GM12878 (cell line): ENCODE results near the gene SAMHD1. TPM values are rescaled to one million over a fixed set of nuclear protein-coding genes. Genes with fewer than 3 reads are reported as not detected.

Experiments used
- EGR1 ChIP-seq, 2 experiments: IDR thresholded peaks; 1 replicate in 1 of 2; 2 replicates in 1 of 2; pipeline ENCODE4 v1.6.1; 2011 to 2012; ENCODE audit warnings: low read depth in 2 of 2, low read length in 2 of 2, borderline replicate concordance in 1 of 2, mild to moderate bottlenecking in 1 of 2, moderate library complexity in 1 of 2
- HDAC6 ChIP-seq: fragments of 200-600 bp; sonication (generic); IDR thresholded peaks from one replicate; pipeline ENCODE4 v1.8.0; 2017; ENCODE audit warnings: antibody characterized with exemption; ENCODE audit not compliant: unreplicated experiment
- HDGF ChIP-seq: fragments of 450-650 bp; IDR thresholded peaks from 2 replicates; pipeline ENCODE4 v1.6.1; 2016; ENCODE audit warnings: antibody characterized with exemption
- NFXL1 ChIP-seq: fragments of 450-650 bp; IDR thresholded peaks from 2 replicates; pipeline ENCODE4 v1.6.1; 2017; ENCODE audit warnings: antibody characterized with exemption, mild to moderate bottlenecking, borderline replicate concordance
- NRF1 ChIP-seq: conservative IDR thresholded peaks from 2 replicates; pipeline ENCODE4 v1.6.1; 2011; ENCODE audit warnings: mild to moderate bottlenecking, low read depth, low read length, improper control_type of control experiment
- POLR2AphosphoS2 ChIP-seq: IDR thresholded peaks from 2 replicates; pipeline ENCODE4 v1.6.1; 2011; ENCODE audit warnings: low read depth, mild to moderate bottlenecking, low read length, improper control_type of control experiment, moderate library complexity
- RFX5 ChIP-seq: IDR thresholded peaks from 2 replicates; pipeline ENCODE4 v1.6.1; 2011; ENCODE audit warnings: low read depth, low read length, improper control_type of control experiment
- TCF12 ChIP-seq: IDR thresholded peaks from 2 replicates; pipeline ENCODE4 v1.6.1; 2011; ENCODE audit warnings: low read depth, mild to moderate bottlenecking, low read length
- polyA plus RNA-seq, 11 experiments: library from polyadenylated mRNA; depleted of rRNA in 4 of 11; unstranded in 6 of 11; stranded (reverse) in 5 of 11; fragments of >200 nt; fragmentation: Nextera tagmentation in 4 of 11; fragmentation: Illumina TruSeq in 1 of 11; extraction: Ambion mirVana in 4 of 11; extraction: Trizol in 1 of 11; gene quantifications; 1 replicate in 1 of 11; 2 replicates in 10 of 11; pipeline versions ENCODE4 v1.2.1 to v1.2.3, GENCODE V29; 2011 to 2016; ENCODE audit warnings: inconsistent platforms in 2 of 11, missing spikeins in 2 of 11, low read depth in 1 of 11
- total RNA-seq, 4 experiments: library from RNA; depleted of rRNA in 3 of 4; stranded (reverse); fragments of >200 nt in 3 of 4; fragmentation: Illumina TruSeq in 1 of 4; extraction: Trizol in 1 of 4; gene quantifications; 2 replicates each; pipeline versions ENCODE4 v1.2.1 to v1.2.3, GENCODE V29; 2013 to 2021
- TF ChIP-seq, protein P1 (sequence below): IDR thresholded peaks from 2 replicates; pipeline ENCODE4 v1.6.1; 2012; ENCODE audit warnings: improper control_type of control experiment, low read depth, low read length; ENCODE audit not compliant: insufficient replicate concordance
- TF ChIP-seq, protein P2 (sequence below): fragments of 450-650 bp; formaldehyde crosslinking; IDR thresholded peaks from 2 replicates; pipeline ENCODE4 v1.4.0; 2022; ENCODE audit warnings: mild to moderate bottlenecking, moderate library complexity
- TF ChIP-seq, protein P3 (sequence below): fragments of 450-650 bp; formaldehyde crosslinking; IDR thresholded peaks from 2 replicates; pipeline ENCODE4 v1.4.0; 2020; ENCODE audit warnings: mild to moderate bottlenecking, moderate library complexity
- TF ChIP-seq, protein P4 (sequence below): fragments of 450-650 bp; formaldehyde crosslinking; IDR thresholded peaks from 2 replicates; pipeline ENCODE4 v1.5.0; 2022; ENCODE audit warnings: mild to moderate bottlenecking, missing genetic modification characterization

Gene SAMHD1
- total and polyA plus RNA-seq, 10 of the 15 experiments (the other 5 are each of a cell fraction or from before 2014, with no cell fraction given): 20.5 to 47.9 (median 38.8) TPM

DNA sequence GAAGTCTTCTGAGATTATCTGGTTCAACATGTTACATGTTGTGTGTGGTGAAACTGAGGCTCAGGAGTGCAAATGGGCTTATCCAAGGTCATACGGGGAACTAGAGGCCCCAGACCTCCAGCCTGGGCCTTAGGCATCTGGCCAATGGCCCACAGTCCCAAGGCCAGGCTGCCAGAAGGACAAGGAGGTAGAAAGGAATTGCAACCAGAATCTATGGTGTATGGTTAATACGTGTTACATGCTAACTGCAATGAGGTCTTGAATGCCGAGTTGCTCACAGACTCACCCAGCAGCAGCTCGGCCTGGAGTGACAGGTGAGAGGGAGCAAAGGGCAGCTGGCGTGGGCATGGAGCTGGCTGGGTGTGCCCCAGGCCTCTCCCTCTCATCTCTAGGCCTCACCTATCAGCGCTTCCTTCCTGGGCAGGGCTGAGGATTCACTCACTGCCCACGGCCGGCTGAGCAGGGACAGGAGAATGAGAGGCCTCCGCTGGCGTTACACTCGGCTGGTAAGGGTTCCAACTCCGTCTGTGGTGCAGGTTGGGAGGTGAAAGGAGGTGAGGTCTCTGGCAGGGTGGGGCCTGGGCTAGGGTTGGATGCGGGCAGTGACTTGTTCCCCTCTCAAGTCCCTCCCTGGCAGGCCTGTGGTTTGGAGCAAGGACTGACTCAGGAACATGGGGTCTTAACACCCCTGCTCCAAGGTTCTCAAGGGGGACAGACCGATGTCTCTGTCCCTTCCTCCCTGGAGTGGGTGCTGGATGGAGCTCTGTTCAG is 75.6 kb downstream of the SAMHD1 start, which contains the start of gene TLDC2 (continued):
- TF ChIP-seq, protein P1, sequence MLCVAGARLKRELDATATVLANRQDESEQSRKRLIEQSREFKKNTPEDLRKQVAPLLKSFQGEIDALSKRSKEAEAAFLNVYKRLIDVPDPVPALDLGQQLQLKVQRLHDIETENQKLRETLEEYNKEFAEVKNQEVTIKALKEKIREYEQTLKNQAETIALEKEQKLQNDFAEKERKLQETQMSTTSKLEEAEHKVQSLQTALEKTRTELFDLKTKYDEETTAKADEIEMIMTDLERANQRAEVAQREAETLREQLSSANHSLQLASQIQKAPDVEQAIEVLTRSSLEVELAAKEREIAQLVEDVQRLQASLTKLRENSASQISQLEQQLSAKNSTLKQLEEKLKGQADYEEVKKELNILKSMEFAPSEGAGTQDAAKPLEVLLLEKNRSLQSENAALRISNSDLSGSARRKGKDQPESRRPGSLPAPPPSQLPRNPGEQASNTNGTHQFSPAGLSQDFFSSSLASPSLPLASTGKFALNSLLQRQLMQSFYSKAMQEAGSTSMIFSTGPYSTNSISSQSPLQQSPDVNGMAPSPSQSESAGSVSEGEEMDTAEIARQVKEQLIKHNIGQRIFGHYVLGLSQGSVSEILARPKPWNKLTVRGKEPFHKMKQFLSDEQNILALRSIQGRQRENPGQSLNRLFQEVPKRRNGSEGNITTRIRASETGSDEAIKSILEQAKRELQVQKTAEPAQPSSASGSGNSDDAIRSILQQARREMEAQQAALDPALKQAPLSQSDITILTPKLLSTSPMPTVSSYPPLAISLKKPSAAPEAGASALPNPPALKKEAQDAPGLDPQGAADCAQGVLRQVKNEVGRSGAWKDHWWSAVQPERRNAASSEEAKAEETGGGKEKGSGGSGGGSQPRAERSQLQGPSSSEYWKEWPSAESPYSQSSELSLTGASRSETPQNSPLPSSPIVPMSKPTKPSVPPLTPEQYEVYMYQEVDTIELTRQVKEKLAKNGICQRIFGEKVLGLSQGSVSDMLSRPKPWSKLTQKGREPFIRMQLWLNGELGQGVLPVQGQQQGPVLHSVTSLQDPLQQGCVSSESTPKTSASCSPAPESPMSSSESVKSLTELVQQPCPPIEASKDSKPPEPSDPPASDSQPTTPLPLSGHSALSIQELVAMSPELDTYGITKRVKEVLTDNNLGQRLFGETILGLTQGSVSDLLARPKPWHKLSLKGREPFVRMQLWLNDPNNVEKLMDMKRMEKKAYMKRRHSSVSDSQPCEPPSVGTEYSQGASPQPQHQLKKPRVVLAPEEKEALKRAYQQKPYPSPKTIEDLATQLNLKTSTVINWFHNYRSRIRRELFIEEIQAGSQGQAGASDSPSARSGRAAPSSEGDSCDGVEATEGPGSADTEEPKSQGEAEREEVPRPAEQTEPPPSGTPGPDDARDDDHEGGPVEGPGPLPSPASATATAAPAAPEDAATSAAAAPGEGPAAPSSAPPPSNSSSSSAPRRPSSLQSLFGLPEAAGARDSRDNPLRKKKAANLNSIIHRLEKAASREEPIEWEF: no peak
- TF ChIP-seq POLR2AphosphoS2 (no peak), NFXL1 (no peak), HDGF (no peak), TCF12 (no peak), HDAC6 (no peak), NRF1 (no peak), EGR1 (IDR thresholded peaks at IDR 0.05; ENCODE audit: borderline replicate concordance in 1 of 2, low read depth in 2 of 2, low read length in 2 of 2) (no peak), RFX5 (no peak)
- TF ChIP-seq, protein P2, sequence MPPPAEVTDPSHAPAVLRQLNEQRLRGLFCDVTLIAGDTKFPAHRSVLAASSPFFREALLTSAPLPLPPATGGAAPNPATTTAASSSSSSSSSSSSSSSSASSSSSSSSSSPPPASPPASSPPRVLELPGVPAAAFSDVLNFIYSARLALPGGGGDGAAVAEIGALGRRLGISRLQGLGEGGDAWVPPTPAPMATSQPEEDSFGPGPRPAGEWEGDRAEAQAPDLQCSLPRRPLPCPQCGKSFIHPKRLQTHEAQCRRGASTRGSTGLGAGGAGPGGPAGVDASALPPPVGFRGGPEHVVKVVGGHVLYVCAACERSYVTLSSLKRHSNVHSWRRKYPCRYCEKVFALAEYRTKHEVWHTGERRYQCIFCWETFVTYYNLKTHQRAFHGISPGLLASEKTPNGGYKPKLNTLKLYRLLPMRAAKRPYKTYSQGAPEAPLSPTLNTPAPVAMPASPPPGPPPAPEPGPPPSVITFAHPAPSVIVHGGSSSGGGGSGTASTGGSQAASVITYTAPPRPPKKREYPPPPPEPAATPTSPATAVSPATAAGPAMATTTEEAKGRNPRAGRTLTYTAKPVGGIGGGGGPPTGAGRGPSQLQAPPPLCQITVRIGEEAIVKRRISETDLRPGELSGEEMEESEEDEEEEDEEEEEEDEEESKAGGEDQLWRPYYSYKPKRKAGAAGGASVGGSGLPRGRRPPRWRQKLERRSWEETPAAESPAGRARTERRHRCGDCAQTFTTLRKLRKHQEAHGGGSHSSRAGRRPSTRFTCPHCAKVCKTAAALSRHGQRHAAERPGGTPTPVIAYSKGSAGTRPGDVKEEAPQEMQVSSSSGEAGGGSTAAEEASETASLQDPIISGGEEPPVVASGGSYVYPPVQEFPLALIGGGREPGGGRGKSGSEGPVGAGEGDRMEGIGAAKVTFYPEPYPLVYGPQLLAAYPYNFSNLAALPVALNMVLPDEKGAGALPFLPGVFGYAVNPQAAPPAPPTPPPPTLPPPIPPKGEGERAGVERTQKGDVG (CRISPR knock-in tag): no peak
- TF ChIP-seq, protein P3, sequence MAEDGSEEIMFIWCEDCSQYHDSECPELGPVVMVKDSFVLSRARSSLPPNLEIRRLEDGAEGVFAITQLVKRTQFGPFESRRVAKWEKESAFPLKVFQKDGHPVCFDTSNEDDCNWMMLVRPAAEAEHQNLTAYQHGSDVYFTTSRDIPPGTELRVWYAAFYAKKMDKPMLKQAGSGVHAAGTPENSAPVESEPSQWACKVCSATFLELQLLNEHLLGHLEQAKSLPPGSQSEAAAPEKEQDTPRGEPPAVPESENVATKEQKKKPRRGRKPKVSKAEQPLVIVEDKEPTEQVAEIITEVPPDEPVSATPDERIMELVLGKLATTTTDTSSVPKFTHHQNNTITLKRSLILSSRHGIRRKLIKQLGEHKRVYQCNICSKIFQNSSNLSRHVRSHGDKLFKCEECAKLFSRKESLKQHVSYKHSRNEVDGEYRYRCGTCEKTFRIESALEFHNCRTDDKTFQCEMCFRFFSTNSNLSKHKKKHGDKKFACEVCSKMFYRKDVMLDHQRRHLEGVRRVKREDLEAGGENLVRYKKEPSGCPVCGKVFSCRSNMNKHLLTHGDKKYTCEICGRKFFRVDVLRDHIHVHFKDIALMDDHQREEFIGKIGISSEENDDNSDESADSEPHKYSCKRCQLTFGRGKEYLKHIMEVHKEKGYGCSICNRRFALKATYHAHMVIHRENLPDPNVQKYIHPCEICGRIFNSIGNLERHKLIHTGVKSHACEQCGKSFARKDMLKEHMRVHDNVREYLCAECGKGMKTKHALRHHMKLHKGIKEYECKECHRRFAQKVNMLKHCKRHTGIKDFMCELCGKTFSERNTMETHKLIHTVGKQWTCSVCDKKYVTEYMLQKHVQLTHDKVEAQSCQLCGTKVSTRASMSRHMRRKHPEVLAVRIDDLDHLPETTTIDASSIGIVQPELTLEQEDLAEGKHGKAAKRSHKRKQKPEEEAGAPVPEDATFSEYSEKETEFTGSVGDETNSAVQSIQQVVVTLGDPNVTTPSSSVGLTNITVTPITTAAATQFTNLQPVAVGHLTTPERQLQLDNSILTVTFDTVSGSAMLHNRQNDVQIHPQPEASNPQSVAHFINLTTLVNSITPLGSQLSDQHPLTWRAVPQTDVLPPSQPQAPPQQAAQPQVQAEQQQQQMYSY (CRISPR knock-in tag): no peak
- TF ChIP-seq, protein P4, sequence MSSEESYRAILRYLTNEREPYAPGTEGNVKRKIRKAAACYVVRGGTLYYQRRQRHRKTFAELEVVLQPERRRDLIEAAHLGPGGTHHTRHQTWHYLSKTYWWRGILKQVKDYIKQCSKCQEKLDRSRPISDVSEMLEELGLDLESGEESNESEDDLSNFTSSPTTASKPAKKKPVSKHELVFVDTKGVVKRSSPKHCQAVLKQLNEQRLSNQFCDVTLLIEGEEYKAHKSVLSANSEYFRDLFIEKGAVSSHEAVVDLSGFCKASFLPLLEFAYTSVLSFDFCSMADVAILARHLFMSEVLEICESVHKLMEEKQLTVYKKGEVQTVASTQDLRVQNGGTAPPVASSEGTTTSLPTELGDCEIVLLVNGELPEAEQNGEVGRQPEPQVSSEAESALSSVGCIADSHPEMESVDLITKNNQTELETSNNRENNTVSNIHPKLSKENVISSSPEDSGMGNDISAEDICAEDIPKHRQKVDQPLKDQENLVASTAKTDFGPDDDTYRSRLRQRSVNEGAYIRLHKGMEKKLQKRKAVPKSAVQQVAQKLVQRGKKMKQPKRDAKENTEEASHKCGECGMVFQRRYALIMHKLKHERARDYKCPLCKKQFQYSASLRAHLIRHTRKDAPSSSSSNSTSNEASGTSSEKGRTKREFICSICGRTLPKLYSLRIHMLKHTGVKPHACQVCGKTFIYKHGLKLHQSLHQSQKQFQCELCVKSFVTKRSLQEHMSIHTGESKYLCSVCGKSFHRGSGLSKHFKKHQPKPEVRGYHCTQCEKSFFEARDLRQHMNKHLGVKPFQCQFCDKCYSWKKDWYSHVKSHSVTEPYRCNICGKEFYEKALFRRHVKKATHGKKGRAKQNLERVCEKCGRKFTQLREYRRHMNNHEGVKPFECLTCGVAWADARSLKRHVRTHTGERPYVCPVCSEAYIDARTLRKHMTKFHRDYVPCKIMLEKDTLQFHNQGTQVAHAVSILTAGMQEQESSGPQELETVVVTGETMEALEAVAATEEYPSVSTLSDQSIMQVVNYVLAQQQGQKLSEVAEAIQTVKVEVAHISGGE (CRISPR knock-in tag): no peak
